ENCODE results near the gene AFG1L.
"Not testable (repeated sequence)": the region's sequence is repeated elsewhere in the genome, so short reads cannot be mapped to it uniquely, and the experiment has no call there.

The AFG1L gene

GRCh38 chr6:108263371-108263770 lies 31.5 kb upstream of the AFG1L start:
- Histone ChIP-seq H3K9me3 (replicated peaks; ENCODE audit: low read length) (no peaks in the 10 kb centered on the region), H3K4me1 (ENCODE audit: control insufficient read depth, insufficient read depth, low read length) (no peaks in the 10 kb centered on the region), H3K36me3 (ENCODE audit: insufficient read depth, low read length) (no peaks in the 10 kb centered on the region), H3K4me2 (ENCODE audit: low read length) (no peak overlapping the region), H3K27me3 (ENCODE audit: control insufficient read depth, insufficient read depth, low read length) (no peaks in the 10 kb centered on the region), H3K9ac (ENCODE audit: low read depth, low read length) (no peak overlapping the region), H3K4me3 (ENCODE audit: low read length) (no peak overlapping the region)

GRCh38 chr6:108268845-108269244 lies 26.0 kb upstream of the AFG1L start:
- no peaks in the 10 kb centered on the region for H3K36me3 ChIP-seq (ENCODE audit: insufficient read depth, low read length)
- no peak overlapping the region for H3K9ac ChIP-seq (ENCODE audit: low read depth, low read length)
- H3K4me3 ChIP-seq (ENCODE audit: low read length): no peak overlapping the region
- no peaks in the 10 kb centered on the region for H3K27me3 ChIP-seq (ENCODE audit: control insufficient read depth, insufficient read depth, low read length)
- H3K4me1 ChIP-seq (ENCODE audit: control insufficient read depth, insufficient read depth, low read length): no peaks in the 10 kb centered on the region
- no peaks in the 10 kb centered on the region for H3K9me3 ChIP-seq (replicated peaks; ENCODE audit: low read length)
- no peak overlapping the region for H3K4me2 ChIP-seq (ENCODE audit: low read length)

GRCh38 chr6:108269955-108270354 lies 24.9 kb upstream of the AFG1L start:
- H3K27me3 ChIP-seq (ENCODE audit: control insufficient read depth, insufficient read depth, low read length); H3K4me3 ChIP-seq (ENCODE audit: low read length); H3K36me3 ChIP-seq (ENCODE audit: insufficient read depth, low read length); H3K4me2 ChIP-seq (ENCODE audit: low read length); H3K9me3 ChIP-seq (replicated peaks; ENCODE audit: low read length); H3K9ac ChIP-seq (ENCODE audit: low read depth, low read length); H3K4me1 ChIP-seq (ENCODE audit: control insufficient read depth, insufficient read depth, low read length): not testable (repeated sequence)

GRCh38 chr6:108274546-108274945 lies 20.3 kb upstream of the AFG1L start:
- Histone ChIP-seq H3K4me3 (ENCODE audit: low read length) (no peak overlapping the region), H3K9ac (ENCODE audit: low read depth, low read length) (no peak overlapping the region), H3K9me3 (replicated peaks; ENCODE audit: low read length) (no peaks in the 10 kb centered on the region), H3K4me1 (ENCODE audit: control insufficient read depth, insufficient read depth, low read length) (no peaks in the 10 kb centered on the region), H3K4me2 (ENCODE audit: low read length) (no peak overlapping the region), H3K27me3 (ENCODE audit: control insufficient read depth, insufficient read depth, low read length) (peaks cover 3% of the 10 kb centered on the region), H3K36me3 (ENCODE audit: insufficient read depth, low read length) (no peaks in the 10 kb centered on the region)

- H3K27me3 ChIP-seq (ENCODE audit: control insufficient read depth, insufficient read depth, low read length): peaks cover 3% of the 10 kb centered on the region
- H3K4me1 ChIP-seq (ENCODE audit: control insufficient read depth, insufficient read depth, low read length): no peaks in the 10 kb centered on the region
- no peak overlapping the region for H3K4me3 ChIP-seq (ENCODE audit: low read length)
- no peaks in the 10 kb centered on the region for H3K36me3 ChIP-seq (ENCODE audit: insufficient read depth, low read length)
- no peak overlapping the region for H3K4me2 ChIP-seq (ENCODE audit: low read length)
- H3K9ac ChIP-seq (ENCODE audit: low read depth, low read length): no peak overlapping the region
- H3K9me3 ChIP-seq (replicated peaks; ENCODE audit: low read length): no peaks in the 10 kb centered on the region
These were observed 18.9 kb upstream of the AFG1L start for GRCh38 chr6:108275976-108276375.

GRCh38 chr6:108277295-108277694 lies 17.6 kb upstream of the AFG1L start:
- H3K9me3 ChIP-seq (replicated peaks; ENCODE audit: low read length): no peaks in the 10 kb centered on the region
- no peak overlapping the region for H3K9ac ChIP-seq (ENCODE audit: low read depth, low read length)
- no peaks in the 10 kb centered on the region for H3K4me1 ChIP-seq (ENCODE audit: control insufficient read depth, insufficient read depth, low read length)
- H3K4me2 ChIP-seq (ENCODE audit: low read length): no peak overlapping the region
- H3K36me3 ChIP-seq (ENCODE audit: insufficient read depth, low read length): no peaks in the 10 kb centered on the region
- no peak overlapping the region for H3K4me3 ChIP-seq (ENCODE audit: low read length)
- peaks cover 3% of the 10 kb centered on the region for H3K27me3 ChIP-seq (ENCODE audit: control insufficient read depth, insufficient read depth, low read length)

GRCh38 chr6:108277831-108278230 lies 17.0 kb upstream of the AFG1L start:
- no peak overlapping the region for H3K4me2 ChIP-seq (ENCODE audit: low read length)
- no peaks in the 10 kb centered on the region for H3K36me3 ChIP-seq (ENCODE audit: insufficient read depth, low read length)
- H3K4me1 ChIP-seq (ENCODE audit: control insufficient read depth, insufficient read depth, low read length): no peaks in the 10 kb centered on the region
- peaks cover 3% of the 10 kb centered on the region for H3K27me3 ChIP-seq (ENCODE audit: control insufficient read depth, insufficient read depth, low read length)
- H3K4me3 ChIP-seq (ENCODE audit: low read length): no peak overlapping the region
- no peak overlapping the region for H3K9ac ChIP-seq (ENCODE audit: low read depth, low read length)
- H3K9me3 ChIP-seq (replicated peaks; ENCODE audit: low read length): no peaks in the 10 kb centered on the region

- H3K9ac ChIP-seq (ENCODE audit: low read depth, low read length): no peak overlapping the region
- H3K4me2 ChIP-seq (ENCODE audit: low read length): no peak overlapping the region
- H3K36me3 ChIP-seq (ENCODE audit: insufficient read depth, low read length): no peaks in the 10 kb centered on the region
- H3K4me1 ChIP-seq (ENCODE audit: control insufficient read depth, insufficient read depth, low read length): no peaks in the 10 kb centered on the region
- no peak overlapping the region for H3K4me3 ChIP-seq (ENCODE audit: low read length)
- H3K27me3 ChIP-seq (ENCODE audit: control insufficient read depth, insufficient read depth, low read length): no peaks in the 10 kb centered on the region
- H3K9me3 ChIP-seq (replicated peaks; ENCODE audit: low read length): no peaks in the 10 kb centered on the region
These were observed 9.5 kb upstream of the AFG1L start for GRCh38 chr6:108285381-108285780.

- H3K9ac ChIP-seq (ENCODE audit: low read depth, low read length): no peak overlapping the region
These were observed 8.5 kb upstream of the AFG1L start for GRCh38 chr6:108286366-108286765.

GRCh38 chr6:108287373-108287772 lies 7.5 kb upstream of the AFG1L start:
- no peak overlapping the region for H3K4me3 ChIP-seq (ENCODE audit: low read length)
- no peaks in the 10 kb centered on the region for H3K36me3 ChIP-seq (ENCODE audit: insufficient read depth, low read length)
- H3K27me3 ChIP-seq (ENCODE audit: control insufficient read depth, insufficient read depth, low read length): no peaks in the 10 kb centered on the region
- no peaks in the 10 kb centered on the region for H3K4me1 ChIP-seq (ENCODE audit: control insufficient read depth, insufficient read depth, low read length)
- no peak overlapping the region for H3K9ac ChIP-seq (ENCODE audit: low read depth, low read length)
- no peaks in the 10 kb centered on the region for H3K9me3 ChIP-seq (replicated peaks; ENCODE audit: low read length)
- no peak overlapping the region for H3K4me2 ChIP-seq (ENCODE audit: low read length)

More at GRCh38 chr6:108286366-108286765, 8.5 kb upstream of the AFG1L start:
- Histone ChIP-seq H3K27me3 (ENCODE audit: control insufficient read depth, insufficient read depth, low read length) (no peaks in the 10 kb centered on the region), H3K4me1 (ENCODE audit: control insufficient read depth, insufficient read depth, low read length) (no peaks in the 10 kb centered on the region), H3K4me2 (ENCODE audit: low read length) (no peak overlapping the region), H3K9me3 (replicated peaks; ENCODE audit: low read length) (no peaks in the 10 kb centered on the region), H3K36me3 (ENCODE audit: insufficient read depth, low read length) (no peaks in the 10 kb centered on the region), H3K4me3 (ENCODE audit: low read length) (no peak overlapping the region)

- H3K4me2 ChIP-seq (ENCODE audit: low read length): no peak overlapping the region
- no peak overlapping the region for H3K4me3 ChIP-seq (ENCODE audit: low read length)
- H3K27me3 ChIP-seq (ENCODE audit: control insufficient read depth, insufficient read depth, low read length): no peaks in the 10 kb centered on the region
- no peaks in the 10 kb centered on the region for H3K36me3 ChIP-seq (ENCODE audit: insufficient read depth, low read length)
- no peaks in the 10 kb centered on the region for H3K9me3 ChIP-seq (replicated peaks; ENCODE audit: low read length)
- no peak overlapping the region for H3K9ac ChIP-seq (ENCODE audit: low read depth, low read length)
- no peaks in the 10 kb centered on the region for H3K4me1 ChIP-seq (ENCODE audit: control insufficient read depth, insufficient read depth, low read length)
These were observed 6.1 kb upstream of the AFG1L start for GRCh38 chr6:108288742-108289141.

- peaks cover 5% of the 10 kb centered on the region for H3K4me1 ChIP-seq (ENCODE audit: control insufficient read depth, insufficient read depth, low read length)
- H3K27me3 ChIP-seq (ENCODE audit: control insufficient read depth, insufficient read depth, low read length): no peaks in the 10 kb centered on the region
- H3K9me3 ChIP-seq (replicated peaks; ENCODE audit: low read length): no peaks in the 10 kb centered on the region
- H3K36me3 ChIP-seq (ENCODE audit: insufficient read depth, low read length): no peaks in the 10 kb centered on the region
- no peak overlapping the region for H3K4me3 ChIP-seq (ENCODE audit: low read length)
- no peak overlapping the region for H3K4me2 ChIP-seq (ENCODE audit: low read length)
- H3K9ac ChIP-seq (ENCODE audit: low read depth, low read length): no peak overlapping the region
These were observed 3.8 kb upstream of the AFG1L start for GRCh38 chr6:108291091-108291490.
